ENCODE measurements around the gene LRP1B.

Gene LRP1B

GRCh38 chr2:140770645-140771044 is 1360.2 kb downstream of the LRP1B start:
- no peak for TF ChIP-seq CTCF (IDR thresholded peaks at IDR 0.05; ENCODE audit: insufficient read depth, low read depth, low read length, missing control alignments)
- no peak overlapping the region for H3K4me3 ChIP-seq (ENCODE audit: low read depth, low read length)
- DNase-seq (ENCODE audit: low read depth): no peak

- DNase-seq (ENCODE audit: low read depth): no peak
- H3K4me3 ChIP-seq (ENCODE audit: low read depth, low read length): no peak overlapping the region
- TF ChIP-seq CTCF (IDR thresholded peaks at IDR 0.05; ENCODE audit: insufficient read depth, low read depth, low read length, missing control alignments): no peak
These were observed 1369.0 kb downstream of the LRP1B start for GRCh38 chr2:140761807-140762206.

GRCh38 chr2:140759426-140760156 is 1371.2 kb downstream of the LRP1B start:
- DNase-seq (ENCODE audit: low read depth): no peak

GRCh38 chr2:140747665-140748064 is 1383.2 kb downstream of the LRP1B start:
- no peak for TF ChIP-seq CTCF (IDR thresholded peaks at IDR 0.05; ENCODE audit: insufficient read depth, low read depth, low read length, missing control alignments)
- no peak overlapping the region for H3K4me3 ChIP-seq (ENCODE audit: low read depth, low read length)
- DNase-seq (ENCODE audit: low read depth): peak; percentile 29

More at GRCh38 chr2:140759426-140760156, 1371.2 kb downstream of the LRP1B start:
- no peak for TF ChIP-seq CTCF (IDR thresholded peaks at IDR 0.05; ENCODE audit: insufficient read depth, low read depth, low read length, missing control alignments)
- no peak overlapping the region for H3K4me3 ChIP-seq (ENCODE audit: low read depth, low read length)

- DNase-seq (ENCODE audit: low read depth): no peak
- no peak for TF ChIP-seq CTCF (IDR thresholded peaks at IDR 0.05; ENCODE audit: insufficient read depth, low read depth, low read length, missing control alignments)
- H3K4me3 ChIP-seq (ENCODE audit: low read depth, low read length): no peak overlapping the region
These were observed 1383.7 kb downstream of the LRP1B start for GRCh38 chr2:140747090-140747489.

- no peak for DNase-seq (ENCODE audit: low read depth)
- TF ChIP-seq CTCF (IDR thresholded peaks at IDR 0.05; ENCODE audit: insufficient read depth, low read depth, low read length, missing control alignments): no peak
- no peak overlapping the region for H3K4me3 ChIP-seq (ENCODE audit: low read depth, low read length)
These were observed 1386.4 kb downstream of the LRP1B start for GRCh38 chr2:140744379-140744778.

GRCh38 chr2:140737006-140737405 is 1393.8 kb downstream of the LRP1B start:
- H3K4me3 ChIP-seq (ENCODE audit: low read depth, low read length): no peak overlapping the region
- no peak for TF ChIP-seq CTCF (IDR thresholded peaks at IDR 0.05; ENCODE audit: insufficient read depth, low read depth, low read length, missing control alignments)
- no peak for DNase-seq (ENCODE audit: low read depth)
